Astrocyte (in vitro differentiated cells and primary cell): Measurements from ENCODE around the gene LRRN1.

Source experiments
- EZH2 ChIP-seq: IDR thresholded peaks from 2 replicates; pipeline ENCODE4 v1.6.1; 2012; ENCODE audit warnings: mild to moderate bottlenecking, low read length, inconsistent platforms; ENCODE audit not compliant: insufficient read depth
- TF ChIP-seq, protein P1 (sequence below): IDR thresholded peaks from 2 replicates; pipeline ENCODE4 v1.5.1; 2011; ENCODE audit warnings: low read depth, mild to moderate bottlenecking, inconsistent platforms, low read length, moderate library complexity; ENCODE audit not compliant: insufficient read depth

DNA sequence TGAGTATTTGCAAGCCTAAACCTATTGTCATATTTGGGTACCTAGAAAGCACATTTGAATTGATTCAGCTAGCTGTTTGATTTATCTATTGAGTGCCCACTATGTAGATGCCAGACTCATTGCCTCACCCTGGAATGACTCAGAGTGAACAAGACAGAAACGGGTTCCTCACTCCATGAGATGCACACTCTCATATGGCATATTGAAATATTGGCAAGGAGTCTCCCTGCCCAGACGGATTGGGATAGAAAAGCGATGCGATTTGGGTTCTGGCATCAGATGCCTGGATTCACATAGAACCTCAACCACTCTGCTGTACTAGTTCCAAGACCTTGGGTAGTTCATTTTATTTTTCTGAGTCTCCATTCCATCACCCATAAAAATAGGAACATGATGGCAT lies 22.5 kb downstream of the LRRN1 start:
- TF ChIP-seq, protein P1, sequence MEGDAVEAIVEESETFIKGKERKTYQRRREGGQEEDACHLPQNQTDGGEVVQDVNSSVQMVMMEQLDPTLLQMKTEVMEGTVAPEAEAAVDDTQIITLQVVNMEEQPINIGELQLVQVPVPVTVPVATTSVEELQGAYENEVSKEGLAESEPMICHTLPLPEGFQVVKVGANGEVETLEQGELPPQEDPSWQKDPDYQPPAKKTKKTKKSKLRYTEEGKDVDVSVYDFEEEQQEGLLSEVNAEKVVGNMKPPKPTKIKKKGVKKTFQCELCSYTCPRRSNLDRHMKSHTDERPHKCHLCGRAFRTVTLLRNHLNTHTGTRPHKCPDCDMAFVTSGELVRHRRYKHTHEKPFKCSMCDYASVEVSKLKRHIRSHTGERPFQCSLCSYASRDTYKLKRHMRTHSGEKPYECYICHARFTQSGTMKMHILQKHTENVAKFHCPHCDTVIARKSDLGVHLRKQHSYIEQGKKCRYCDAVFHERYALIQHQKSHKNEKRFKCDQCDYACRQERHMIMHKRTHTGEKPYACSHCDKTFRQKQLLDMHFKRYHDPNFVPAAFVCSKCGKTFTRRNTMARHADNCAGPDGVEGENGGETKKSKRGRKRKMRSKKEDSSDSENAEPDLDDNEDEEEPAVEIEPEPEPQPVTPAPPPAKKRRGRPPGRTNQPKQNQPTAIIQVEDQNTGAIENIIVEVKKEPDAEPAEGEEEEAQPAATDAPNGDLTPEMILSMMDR, result no peak
- TF ChIP-seq EZH2, result no peak
